ENCODE results near the gene ZNF536.

The ZNF536 gene

GRCh38 chr19:30529876-30530275 lies 157.7 kb downstream of the ZNF536 start:
- ATAC-seq: no peak
- DNase-seq: no peak

- DNase-seq (no peak), ATAC-seq (no peak)
These were observed 158.6 kb downstream of the ZNF536 start for GRCh38 chr19:30530751-30531150.

GRCh38 chr19:30535011-30535410 lies 162.8 kb downstream of the ZNF536 start:
- DNase-seq (no peak), ATAC-seq (no peak)

- no peak for DNase-seq
- ATAC-seq: no peak
These were observed 164.8 kb downstream of the ZNF536 start for GRCh38 chr19:30536975-30537374.

- ATAC-seq: no peak
- DNase-seq: no peak
These were observed 167.1 kb downstream of the ZNF536 start for GRCh38 chr19:30539315-30539714.

GRCh38 chr19:30539981-30540380 lies 167.8 kb downstream of the ZNF536 start:
- no peak for ATAC-seq

GRCh38 chr19:30540761-30541160 lies 168.6 kb downstream of the ZNF536 start:
- DNase-seq (no peak), ATAC-seq (no peak)

More at GRCh38 chr19:30539981-30540380, 167.8 kb downstream of the ZNF536 start:
- no peak for DNase-seq

- ATAC-seq: no peak
These were observed 169.4 kb downstream of the ZNF536 start for GRCh38 chr19:30541575-30541974.

GRCh38 chr19:30543243-30543945 lies 171.2 kb downstream of the ZNF536 start:
- no peak for DNase-seq
- no peak for ATAC-seq

More at GRCh38 chr19:30541575-30541974, 169.4 kb downstream of the ZNF536 start:
- DNase-seq: no peak

GRCh38 chr19:30545752-30546151 lies 173.6 kb downstream of the ZNF536 start:
- DNase-seq: no peak
- ATAC-seq: no peak

- ATAC-seq (no peak), DNase-seq (no peak)
These were observed 174.1 kb downstream of the ZNF536 start for GRCh38 chr19:30546332-30546731.

- DNase-seq (no peak), ATAC-seq (no peak)
These were observed 175.1 kb downstream of the ZNF536 start for GRCh38 chr19:30547246-30547645.

- ATAC-seq: no peak
These were observed 177.0 kb downstream of the ZNF536 start for GRCh38 chr19:30549151-30549550.

GRCh38 chr19:30551271-30551670 lies 179.1 kb downstream of the ZNF536 start:
- no peak for ATAC-seq
- DNase-seq: no peak

More at GRCh38 chr19:30549151-30549550, 177.0 kb downstream of the ZNF536 start:
- no peak for DNase-seq

- DNase-seq (no peak), ATAC-seq (no peak)
These were observed 180.4 kb downstream of the ZNF536 start for GRCh38 chr19:30552593-30552992.

GRCh38 chr19:30555075-30555790 lies 183.0 kb downstream of the ZNF536 start:
- no peak for ATAC-seq
- no peak for DNase-seq

GRCh38 chr19:30555791-30556110 lies 183.6 kb downstream of the ZNF536 start:
- no peak for ATAC-seq

GRCh38 chr19:30556230-30556711 lies 184.1 kb downstream of the ZNF536 start:
- ATAC-seq: no peak
- DNase-seq: no peak

More at GRCh38 chr19:30555791-30556110, 183.6 kb downstream of the ZNF536 start:
- DNase-seq: no peak

GRCh38 chr19:30557212-30557611 lies 185.0 kb downstream of the ZNF536 start:
- ATAC-seq (no peak), DNase-seq (no peak)

- no peak for DNase-seq
- no peak for ATAC-seq
These were observed 185.9 kb downstream of the ZNF536 start for GRCh38 chr19:30557927-30558557.

GRCh38 chr19:30558793-30559192 lies 186.6 kb downstream of the ZNF536 start:
- no peak for DNase-seq
- no peak for ATAC-seq

GRCh38 chr19:30559446-30559845 lies 187.3 kb downstream of the ZNF536 start:
- no peak for ATAC-seq
- no peak for DNase-seq

GRCh38 chr19:30562981-30563380 lies 190.8 kb downstream of the ZNF536 start:
- DNase-seq (no peak), ATAC-seq (no peak)

Data from stimulated activated naive CD8-positive, alpha-beta T cell treated with anti-CD3 and anti-CD28 coated beads, Interleukin-15, Interleukin-2, amounts not matched to agents 100 U/mL and 50 U/mL, for 24 hours (primary cell).